Endothelial cell of umbilical vein (primary cell): ENCODE results near the gene NPS. TPM values are rescaled to one million over a fixed set of nuclear protein-coding genes. Genes with fewer than 3 reads are reported as not detected.

Experiments used
- BruUV-seq: library from RNA; stranded (reverse); fragments of 400-500 nt; replicated peaks from 2 replicates; lab custom pipeline; 2021; lab: Mats Ljungman, UMichigan
- CTCF ChIA-PET: fragments of 300-600, 350-600 bp; sonication (Branson Sonifier 250); formaldehyde crosslinking; loops from one replicate; lab custom pipeline; 2021; ENCODE audit warnings: antibody characterized with exemption, inconsistent platforms; lab: Charles Lee
- POLR2A ChIA-PET: fragments of 300-600, 350-600 bp; sonication (Branson Sonifier 250); formaldehyde crosslinking; loops from one replicate; lab custom pipeline; 2021; ENCODE audit warnings: antibody characterized with exemption, inconsistent platforms; lab: Charles Lee
- DNase-seq: peaks from one replicate; pipeline ENCODE4 v3.0.0-alpha.2; 2011; ENCODE audit warnings: low read depth, low spot score
- FAIRE-seq: peaks from 2 replicates; lab custom pipeline; 2011; peaks lifted over from hg19 to GRCh38; lab: Jason Lieb, UNC
- H2AFZ ChIP-seq: 2 replicates; pipeline ENCODE4 v1.6.0; 2012; ENCODE audit warnings: low read depth, low read length, control low read depth, inconsistent platforms
- H3K27ac ChIP-seq: 2 replicates; pipeline ENCODE4 v1.5.1; 2011; ENCODE audit warnings: low read depth, mild to moderate bottlenecking, control low read depth, low read length, moderate library complexity; ENCODE audit not compliant: insufficient read depth
- H3K27me3 ChIP-seq, 2 experiments: 2 replicates each; pipeline versions ENCODE4 v1.6.0 to v1.6.1; 2011; ENCODE audit warnings: low read length in 2 of 2, mixed read lengths in 1 of 2; ENCODE audit not compliant: control insufficient read depth in 2 of 2, insufficient read depth in 2 of 2
- H3K36me3 ChIP-seq, 2 experiments: 2 replicates in 1 of 2; 3 replicates in 1 of 2; pipeline ENCODE4 v1.5.1; 2011; ENCODE audit warnings: low read length in 2 of 2, mild to moderate bottlenecking in 1 of 2, moderate library complexity in 1 of 2; ENCODE audit not compliant: control insufficient read depth in 2 of 2, insufficient read depth in 2 of 2; ENCODE audit errors: extremely low read depth in 1 of 2
- H3K4me1 ChIP-seq: 3 replicates; pipeline ENCODE4 v1.5.1; 2011; ENCODE audit warnings: mild to moderate bottlenecking, low read length; ENCODE audit not compliant: control insufficient read depth, insufficient read depth; ENCODE audit errors: extremely low read depth
- H3K4me2 ChIP-seq: 2 replicates; pipeline ENCODE4 v1.6.1; 2011; ENCODE audit warnings: low read length, control low read depth, mixed read lengths; ENCODE audit not compliant: insufficient read depth
- H3K4me3 ChIP-seq, 3 experiments: fragments of 200-600 bp in 1 of 3; sonication (generic), shearing (Covaris generic) in 1 of 3; replicated peaks in 1 of 3; 2 replicates each; pipeline ENCODE4 v1.5.1; 2011 to 2016; ENCODE audit warnings: control low read depth in 3 of 3, low read length in 3 of 3, mild to moderate bottlenecking in 2 of 3, inconsistent platforms in 1 of 3, low read depth in 1 of 3, moderate library complexity in 1 of 3; ENCODE audit not compliant: insufficient read depth in 1 of 3
- H3K79me2 ChIP-seq: 2 replicates; pipeline ENCODE4 v1.6.0; 2012; ENCODE audit warnings: low read length, inconsistent platforms; ENCODE audit not compliant: control insufficient read depth, insufficient read depth
- H3K9ac ChIP-seq: replicated peaks from 2 replicates; pipeline ENCODE3; 2011; ENCODE audit warnings: low read length, control low read depth; ENCODE audit not compliant: insufficient read depth; ENCODE audit errors: extremely low read depth
- H3K9me1 ChIP-seq: replicated peaks from 3 replicates; pipeline ENCODE4 v1.6.0; 2011; ENCODE audit warnings: mild to moderate bottlenecking, low read length; ENCODE audit not compliant: control insufficient read depth, insufficient read depth; ENCODE audit errors: extremely low read depth
- H3K9me3 ChIP-seq: replicated peaks from 2 replicates; pipeline ENCODE4 v1.5.1; 2012; ENCODE audit warnings: low read length, inconsistent platforms; ENCODE audit not compliant: control insufficient read depth, insufficient read depth
- H4K20me1 ChIP-seq: replicated peaks from 2 replicates; pipeline ENCODE3; 2011; ENCODE audit warnings: mild to moderate bottlenecking, low read length; ENCODE audit not compliant: control insufficient read depth, insufficient read depth; ENCODE audit errors: extremely low read depth
- CTCF ChIP-seq, 2 donors: IDR thresholded peaks; 1 replicate in 1 of 2; 2 replicates in 1 of 2; pipeline ENCODE4 v1.5.1; 2011; ENCODE audit warnings: low read length in 2 of 2, mild to moderate bottlenecking in 2 of 2, moderate library complexity in 2 of 2, control low read depth in 1 of 2, inconsistent platforms in 1 of 2, low read depth in 1 of 2; ENCODE audit not compliant: insufficient read depth in 1 of 2; ENCODE audit errors: extremely low read depth in 1 of 2
- EZH2 ChIP-seq: IDR thresholded peaks from 2 replicates; pipeline ENCODE4 v1.6.1; 2012; ENCODE audit warnings: borderline replicate concordance, low read depth, mild to moderate bottlenecking, moderate library complexity, low read length, inconsistent platforms; ENCODE audit not compliant: severe bottlenecking
- FOS ChIP-seq: IDR thresholded peaks from 2 replicates; pipeline ENCODE4 v1.6.1; 2011; ENCODE audit warnings: mild to moderate bottlenecking, low read length, moderate library complexity, borderline replicate concordance; ENCODE audit not compliant: insufficient read depth
- GATA2 ChIP-seq: IDR thresholded peaks from 2 replicates; pipeline ENCODE4 v1.7.0; 2011; ENCODE audit warnings: low read depth, mild to moderate bottlenecking, moderate library complexity, mixed read lengths, low read length; ENCODE audit not compliant: insufficient read length, insufficient read depth
- JUN ChIP-seq: IDR thresholded peaks from 2 replicates; pipeline ENCODE4 v1.6.1; 2011; ENCODE audit warnings: borderline replicate concordance, low read depth; ENCODE audit not compliant: insufficient read length, insufficient read depth
- MYC ChIP-seq: IDR thresholded peaks from one replicate; pipeline ENCODE4 v1.6.1; 2011; ENCODE audit warnings: mild to moderate bottlenecking, low read depth, low read length
- POLR2A ChIP-seq: IDR thresholded peaks from 2 replicates; pipeline ENCODE4 v1.6.1; 2012; ENCODE audit warnings: low read depth, mild to moderate bottlenecking, control low read depth, low read length
- POLR2AphosphoS5 ChIP-seq: IDR thresholded peaks from 2 replicates; pipeline ENCODE4 v1.6.1; 2012; ENCODE audit warnings: low read depth, mild to moderate bottlenecking, control low read depth, low read length, moderate library complexity; ENCODE audit not compliant: insufficient read depth
- dilution Hi-C: fragments of 300-500 bp; cut with MboI; formaldehyde crosslinking; loops from one replicate; pipeline ENCODE4 v1.15.0; 2019; ENCODE audit warnings: low sequenced_read_pairs; ENCODE audit not compliant: extremely low pct_ligation_motif_present
- intact Hi-C: fragments of 100-400 bp; cut with micrococcal nuclease; formaldehyde crosslinking; loops from one replicate; pipeline ENCODE4 v1.10.0; 2022
- polyA plus RNA-seq, 4 experiments: library from polyadenylated mRNA; depleted of rRNA in 3 of 4; stranded (reverse) in 3 of 4; unstranded in 1 of 4; fragments of >200 nt; gene quantifications; 2 replicates each; pipeline versions ENCODE4 v1.2.1 to v1.2.3, GENCODE V29; 2011 to 2012; ENCODE audit warnings: missing spikeins in 1 of 4
- total RNA-seq: library from RNA; stranded (reverse); gene quantifications from 2 replicates; pipeline ENCODE4 v1.2.3, GENCODE V29; 2021
- TF ChIP-seq, protein P1 (sequence below): IDR thresholded peaks from 2 replicates; pipeline ENCODE4 v1.6.1; 2011; ENCODE audit not compliant: insufficient read depth, insufficient read length

Gene NPS
- total and polyA plus RNA-seq, 2 donors (not counting 3 experiments of a cell fraction or from before 2014, with no cell fraction given): not detected

DNA sequence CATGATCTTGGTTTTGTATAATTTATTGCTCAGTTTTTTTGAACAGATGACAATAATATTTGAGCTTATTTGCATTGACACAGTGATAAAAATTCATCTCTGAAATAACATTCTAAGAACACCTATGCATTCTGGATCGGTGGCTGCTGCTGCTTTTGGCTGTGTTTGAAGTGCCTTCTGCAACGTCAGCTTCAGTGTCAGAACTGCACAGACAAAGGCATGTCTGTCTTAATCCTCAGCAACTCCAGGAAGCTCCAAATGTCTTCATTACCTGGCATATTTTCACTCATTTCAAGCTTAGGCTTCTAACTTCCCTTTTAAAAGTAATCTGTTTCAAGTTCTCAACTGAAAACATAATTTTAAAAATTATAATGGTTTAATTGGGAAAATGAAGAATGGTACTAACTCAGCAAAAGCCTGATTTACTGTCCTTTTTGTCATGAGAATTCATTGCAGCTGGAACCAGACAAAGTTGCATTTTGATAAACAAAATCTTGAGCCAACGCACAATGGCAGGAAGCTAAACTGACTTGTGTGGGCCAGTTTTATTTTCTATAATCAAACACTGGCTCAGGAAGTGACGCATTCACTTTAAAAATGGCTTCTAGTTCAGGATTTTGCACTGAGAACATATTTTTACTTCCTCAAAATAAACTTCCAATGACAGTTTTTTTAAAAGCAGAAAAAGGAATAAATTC is 38.7 kb downstream of the NPS start:
- TF ChIP-seq POLR2A (no peak), POLR2AphosphoS5 (no peak), FOS (no peak), CTCF (IDR thresholded peaks at IDR 0.05; ENCODE audit: extremely low read depth in 1 of 2, insufficient read depth in 1 of 2, low read depth in 1 of 2, low read length in 2 of 2) (no peak)
- H2AFZ ChIP-seq: no peak overlapping the region
- DNase-seq: peak; percentile 45
- H3K4me2 ChIP-seq: peak overlapping the region; percentile 29
- H3K9me1 ChIP-seq: no peaks in the 10 kb centered on the region
- CTCF ChIA-PET: interaction anchor here (1.6 kb wide), 1 partner anchor 10 kb away, joined by 4 read pairs; no protein-coding TSS in a partner anchor
- POLR2A ChIA-PET: no interaction called here
- H3K4me1 ChIP-seq: peaks cover 4% of the 10 kb centered on the region
- no peak overlapping the region for H3K9ac ChIP-seq
- H3K4me3 ChIP-seq: no peak overlapping the region
- H3K27ac ChIP-seq: no peak overlapping the region
- no peaks in the 10 kb centered on the region for H3K9me3 ChIP-seq
- H4K20me1 ChIP-seq: no peaks in the 10 kb centered on the region
- BruUV-seq: no TSS peak
- no peaks in the 10 kb centered on the region for H3K27me3 ChIP-seq
- no peaks in the 10 kb centered on the region for H3K36me3 ChIP-seq
- FAIRE-seq: peak; percentile 79
- intact Hi-C loops: no loop called here
- dilution Hi-C loops: no loop called here
- no peaks in the 10 kb centered on the region for H3K79me2 ChIP-seq

DNA sequence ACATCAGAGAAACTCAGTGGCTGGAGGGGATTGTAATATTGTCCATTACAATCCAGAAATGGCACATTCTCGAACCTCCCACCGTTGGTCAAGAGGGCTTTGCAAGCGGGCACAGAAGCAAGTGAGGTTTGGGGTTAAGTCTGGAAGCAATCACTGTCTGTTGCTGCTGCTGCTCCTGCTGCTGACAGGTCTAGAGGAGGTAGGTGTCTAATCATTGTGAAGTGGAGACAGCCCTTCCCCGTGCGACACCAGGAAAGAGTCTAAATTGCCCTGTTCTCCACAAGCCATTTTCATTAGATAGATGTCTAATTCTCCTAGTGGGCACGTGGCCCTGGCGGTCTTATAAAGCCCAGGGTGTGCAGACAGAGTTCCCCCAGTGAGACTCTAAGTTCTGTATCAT is 43.5 kb downstream of the NPS start:
- no peak overlapping the region for H3K4me3 ChIP-seq
- no peaks in the 10 kb centered on the region for H3K27me3 ChIP-seq
- TF ChIP-seq CTCF (IDR thresholded peaks at IDR 0.05; ENCODE audit: extremely low read depth in 1 of 2, insufficient read depth in 1 of 2, low read depth in 1 of 2, low read length in 2 of 2): no peak
- TF ChIP-seq, protein P1, sequence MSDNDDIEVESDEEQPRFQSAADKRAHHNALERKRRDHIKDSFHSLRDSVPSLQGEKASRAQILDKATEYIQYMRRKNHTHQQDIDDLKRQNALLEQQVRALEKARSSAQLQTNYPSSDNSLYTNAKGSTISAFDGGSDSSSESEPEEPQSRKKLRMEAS: no peak
- TF ChIP-seq JUN: no peak
- no peak for TF ChIP-seq POLR2AphosphoS5
- TF ChIP-seq GATA2: no peak
- no peak for TF ChIP-seq EZH2
- TF ChIP-seq POLR2A: no peak
- no peak for TF ChIP-seq MYC
- no peak for TF ChIP-seq FOS
- H3K79me2 ChIP-seq: no peaks in the 10 kb centered on the region
- H3K9me3 ChIP-seq: no peaks in the 10 kb centered on the region
- H3K9ac ChIP-seq: no peak overlapping the region
- H3K9me1 ChIP-seq: no peaks in the 10 kb centered on the region
- peaks cover 3% of the 10 kb centered on the region for H3K4me1 ChIP-seq
- no peak overlapping the region for H3K4me2 ChIP-seq
- H3K36me3 ChIP-seq: no peaks in the 10 kb centered on the region
- ChIA-PET POLR2A (no interaction called here), CTCF (no interaction called here)
- no peaks in the 10 kb centered on the region for H4K20me1 ChIP-seq
- no peak for FAIRE-seq
- intact Hi-C loops: no loop called here
- H2AFZ ChIP-seq: no peak overlapping the region
- dilution Hi-C loops: no loop called here
- no peak overlapping the region for H3K27ac ChIP-seq
- BruUV-seq: no TSS peak
- DNase-seq: no peak
